GM18505 (cell line): Measurements from ENCODE around the gene JAK1.

Experiments
- ATAC-seq: cut with Tn5 transposase; IDR thresholded peaks from one replicate; pipeline ENCODE4 v1.9.1; 2021; ENCODE audit not compliant: unreplicated experiment
- POLR2A ChIP-seq: IDR thresholded peaks from 4 replicates; pipeline ENCODE4 v1.6.1; 2011; ENCODE audit warnings: borderline replicate concordance; ENCODE audit not compliant: insufficient read depth, insufficient read length; ENCODE audit errors: extremely low read depth

JAK1 gene

GRCh38 chr1:64973061-64973647 lies 6.8 kb upstream of the JAK1 start:
- no peak for ATAC-seq
- TF ChIP-seq POLR2A = no peak

- TF ChIP-seq POLR2A = no peak
- ATAC-seq = no peak
Observed at GRCh38 chr1:64969305-64970046, 3.1 kb upstream of the JAK1 start.

GRCh38 chr1:64967381-64967780 lies 1.0 kb upstream of the JAK1 start:
- ATAC-seq = no peak
- TF ChIP-seq POLR2A = no peak

- TF ChIP-seq POLR2A = no peak
- ATAC-seq = peak; percentile 42
Observed at GRCh38 chr1:64965366-64966157, 787 bp downstream of the JAK1 start.

- ATAC-seq = no peak
- no peak for TF ChIP-seq POLR2A
Observed at GRCh38 chr1:64963466-64963865, 2.9 kb downstream of the JAK1 start.

- no peak for TF ChIP-seq POLR2A
- no peak for ATAC-seq
Observed at GRCh38 chr1:64962441-64962840, 3.9 kb downstream of the JAK1 start.

GRCh38 chr1:64961923-64962322 lies 4.4 kb downstream of the JAK1 start:
- no peak for ATAC-seq

GRCh38 chr1:64960731-64961130 lies 5.6 kb downstream of the JAK1 start:
- no peak for TF ChIP-seq POLR2A
- peak; percentile 50 for ATAC-seq

More at GRCh38 chr1:64961923-64962322, 4.4 kb downstream of the JAK1 start:
- TF ChIP-seq POLR2A = no peak

- no peak for ATAC-seq
- TF ChIP-seq POLR2A = no peak
Observed at GRCh38 chr1:64959986-64960385, 6.4 kb downstream of the JAK1 start.

GRCh38 chr1:64956733-64957441 lies 9.5 kb downstream of the JAK1 start:
- peak; percentile 90 for ATAC-seq
- no peak for TF ChIP-seq POLR2A

- ATAC-seq = no peak
- no peak for TF ChIP-seq POLR2A
Observed at GRCh38 chr1:64956010-64956640, 10.2 kb downstream of the JAK1 start.

GRCh38 chr1:64955097-64956009 lies 11.0 kb downstream of the JAK1 start:
- TF ChIP-seq POLR2A = no peak
- no peak for ATAC-seq
